ENCODE measurements around the gene EXO1. TPM values are rescaled to one million over a fixed set of nuclear protein-coding genes. Genes with fewer than 3 reads are reported as not detected.
"Not testable (repeated sequence)": the region's sequence is repeated elsewhere in the genome, so short reads cannot be mapped to it uniquely, and the experiment has no call there.

EXO1 gene
- polyA plus RNA-seq, 1 donor (not counting 4 experiments of a cell fraction or from before 2014, with no cell fraction given), result 5.4 TPM

DNA sequence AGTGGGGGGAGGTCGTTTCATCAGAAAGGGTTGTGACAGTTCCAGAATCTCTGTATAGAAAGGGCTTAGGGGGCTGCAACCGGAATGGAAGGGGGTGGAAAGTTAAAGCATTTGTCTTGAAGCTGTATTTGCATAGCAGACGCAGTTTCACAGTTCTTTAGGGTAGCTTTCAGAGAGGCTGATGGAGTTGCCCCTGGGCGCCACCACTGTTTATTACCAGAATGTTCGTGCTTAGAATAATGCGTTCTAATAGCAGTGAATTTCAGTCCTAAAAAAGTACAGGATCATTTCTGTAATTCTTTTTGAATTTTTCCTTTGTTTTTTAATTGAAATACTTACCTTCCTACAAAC is 1.3 kb downstream of the EXO1 start:
- Histone ChIP-seq H3K27me3 (ENCODE audit: control insufficient read depth, extremely low read depth, insufficient read depth, low read length) (no peaks in the 10 kb centered on the region), H3K4me1 (ENCODE audit: control insufficient read depth, extremely low read depth, insufficient read depth, low read length) (peaks cover 21% of the 10 kb centered on the region), H3K79me2 (ENCODE audit: control insufficient read depth, insufficient read depth, low read length) (peaks cover 17% of the 10 kb centered on the region), H3K27ac (ENCODE audit: control insufficient read depth, insufficient read depth, low read length) (no peak overlapping the region), H3K36me3 (ENCODE audit: control insufficient read depth in 2 of 2, extremely low read depth in 1 of 2, insufficient read depth in 2 of 2, low read length in 2 of 2) (peaks cover 0 to 6% of the 10 kb centered on the region in 2 experiments), H3K9me3 (ENCODE audit: control insufficient read depth, low read depth, low read length) (no peaks in the 10 kb centered on the region), H3K9ac (ENCODE audit: control insufficient read depth, extremely low read depth, insufficient read depth, low read length) (peak overlapping the region; percentile 89), H3K4me2 (ENCODE audit: control insufficient read depth, extremely low read depth, insufficient read depth, low read depth, low read length) (peak overlapping the region; percentile 74), H4K20me1 (ENCODE audit: control insufficient read depth, extremely low read depth, insufficient read depth, low read length) (no peaks in the 10 kb centered on the region), H3K4me3 (ENCODE audit: control insufficient read depth in 2 of 3, extremely low read depth in 1 of 3, insufficient read depth in 2 of 3, low read depth in 1 of 3, low read length in 3 of 3) (peak overlapping the region in 2 of 3 experiments; percentile 92 to 96), H2AFZ (ENCODE audit: control insufficient read depth, low read length) (no peak overlapping the region), H3K9me1 (ENCODE audit: control insufficient read depth, extremely low read depth, insufficient read depth, low read length) (no peaks in the 10 kb centered on the region)
- TF ChIP-seq, protein P1, sequence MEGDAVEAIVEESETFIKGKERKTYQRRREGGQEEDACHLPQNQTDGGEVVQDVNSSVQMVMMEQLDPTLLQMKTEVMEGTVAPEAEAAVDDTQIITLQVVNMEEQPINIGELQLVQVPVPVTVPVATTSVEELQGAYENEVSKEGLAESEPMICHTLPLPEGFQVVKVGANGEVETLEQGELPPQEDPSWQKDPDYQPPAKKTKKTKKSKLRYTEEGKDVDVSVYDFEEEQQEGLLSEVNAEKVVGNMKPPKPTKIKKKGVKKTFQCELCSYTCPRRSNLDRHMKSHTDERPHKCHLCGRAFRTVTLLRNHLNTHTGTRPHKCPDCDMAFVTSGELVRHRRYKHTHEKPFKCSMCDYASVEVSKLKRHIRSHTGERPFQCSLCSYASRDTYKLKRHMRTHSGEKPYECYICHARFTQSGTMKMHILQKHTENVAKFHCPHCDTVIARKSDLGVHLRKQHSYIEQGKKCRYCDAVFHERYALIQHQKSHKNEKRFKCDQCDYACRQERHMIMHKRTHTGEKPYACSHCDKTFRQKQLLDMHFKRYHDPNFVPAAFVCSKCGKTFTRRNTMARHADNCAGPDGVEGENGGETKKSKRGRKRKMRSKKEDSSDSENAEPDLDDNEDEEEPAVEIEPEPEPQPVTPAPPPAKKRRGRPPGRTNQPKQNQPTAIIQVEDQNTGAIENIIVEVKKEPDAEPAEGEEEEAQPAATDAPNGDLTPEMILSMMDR (optimal IDR thresholded peaks at IDR 0.05 in 1 of 3, IDR thresholded peaks at IDR 0.05 in 1 of 3, conservative IDR thresholded peaks at IDR 0.05 in 1 of 3; ENCODE audit: extremely low read depth in 1 of 3, insufficient read depth in 2 of 3, low read length in 3 of 3), result no peak
- TF ChIP-seq EZH2 (IDR thresholded peaks at IDR 0.05; ENCODE audit: low read length), result no peak
- no peak for DNase-seq (ENCODE audit: low read depth, low spot score)
- FAIRE-seq, result no peak
- dilution Hi-C loops (cut with MboI; ENCODE audit: extremely low pct_ligation_motif_present, low sequenced_read_pairs), result loop anchor here (25.0 kb wide), 1 partner anchor 237 kb away; no protein-coding TSS in a partner anchor

DNA sequence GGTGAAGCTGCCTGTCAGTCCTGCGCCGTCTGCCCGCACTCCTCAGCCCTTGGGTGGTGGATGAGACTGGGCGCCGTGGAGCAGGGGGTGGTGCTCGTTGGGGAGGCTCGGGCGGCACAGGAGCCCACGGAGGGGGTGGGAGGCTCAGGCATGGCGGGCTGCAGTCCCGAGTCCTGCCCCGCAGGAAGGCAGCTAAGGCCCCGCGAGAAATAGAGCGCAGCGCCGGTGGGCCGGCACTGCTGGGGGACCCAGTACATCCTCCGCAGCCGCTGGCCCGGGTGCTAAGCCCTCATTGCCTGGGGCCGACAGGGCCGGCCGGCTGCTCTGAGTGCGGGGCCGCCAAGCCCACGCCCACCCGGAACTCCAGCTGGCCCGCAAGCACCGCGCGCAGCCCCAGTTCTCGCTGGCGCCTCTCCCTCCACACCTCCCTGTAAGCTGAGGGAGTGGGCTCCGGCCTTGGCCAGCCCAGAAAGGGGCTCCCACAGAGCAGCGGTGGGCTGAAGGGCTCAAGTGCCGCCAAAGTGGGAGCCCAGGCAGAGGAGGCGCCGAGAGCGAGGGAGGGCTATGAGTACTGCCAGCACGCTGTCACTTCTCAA is 7.6 kb downstream of the EXO1 start:
- H3K9me3 ChIP-seq (ENCODE audit: control insufficient read depth, low read depth, low read length); H4K20me1 ChIP-seq (ENCODE audit: control insufficient read depth, extremely low read depth, insufficient read depth, low read length); H3K27me3 ChIP-seq (ENCODE audit: control insufficient read depth, extremely low read depth, insufficient read depth, low read length); H3K4me1 ChIP-seq (ENCODE audit: control insufficient read depth, extremely low read depth, insufficient read depth, low read length); H3K27ac ChIP-seq (ENCODE audit: control insufficient read depth, insufficient read depth, low read length); dilution Hi-C loops (cut with MboI; ENCODE audit: extremely low pct_ligation_motif_present, low sequenced_read_pairs); DNase-seq (ENCODE audit: low read depth, low spot score); FAIRE-seq; H3K36me3 ChIP-seq (ENCODE audit: control insufficient read depth in 2 of 2, extremely low read depth in 1 of 2, insufficient read depth in 2 of 2, low read length in 2 of 2); H3K79me2 ChIP-seq (ENCODE audit: control insufficient read depth, insufficient read depth, low read length); H3K4me2 ChIP-seq (ENCODE audit: control insufficient read depth, extremely low read depth, insufficient read depth, low read depth, low read length); H3K4me3 ChIP-seq (ENCODE audit: control insufficient read depth in 2 of 3, extremely low read depth in 1 of 3, insufficient read depth in 2 of 3, low read depth in 1 of 3, low read length in 3 of 3); H3K9ac ChIP-seq (ENCODE audit: control insufficient read depth, extremely low read depth, insufficient read depth, low read length); H3K9me1 ChIP-seq (ENCODE audit: control insufficient read depth, extremely low read depth, insufficient read depth, low read length); H2AFZ ChIP-seq (ENCODE audit: control insufficient read depth, low read length): not testable (repeated sequence)

DNA sequence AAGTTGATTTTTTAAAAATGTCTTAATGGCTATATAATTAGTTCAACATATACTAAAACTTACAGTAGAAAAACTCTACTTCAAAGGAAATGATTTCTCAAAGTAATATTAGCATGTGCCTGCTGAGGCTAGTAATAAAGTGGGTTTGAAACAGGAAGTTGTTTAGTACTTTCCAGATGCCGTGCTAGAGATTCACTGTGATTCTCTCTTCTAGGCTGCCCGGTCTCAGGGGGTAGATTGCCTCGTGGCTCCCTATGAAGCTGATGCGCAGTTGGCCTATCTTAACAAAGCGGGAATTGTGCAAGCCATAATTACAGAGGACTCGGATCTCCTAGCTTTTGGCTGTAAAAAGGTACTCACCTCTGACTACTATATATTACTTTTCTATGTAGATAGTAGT is 9.1 kb downstream of the EXO1 start:
- Histone ChIP-seq H3K9me1 (ENCODE audit: control insufficient read depth, extremely low read depth, insufficient read depth, low read length) (no peaks in the 10 kb centered on the region), H3K9ac (ENCODE audit: control insufficient read depth, extremely low read depth, insufficient read depth, low read length) (no peak overlapping the region), H3K4me3 (ENCODE audit: control insufficient read depth in 2 of 3, extremely low read depth in 1 of 3, insufficient read depth in 2 of 3, low read depth in 1 of 3, low read length in 3 of 3) (no peak overlapping the region), H3K36me3 (ENCODE audit: control insufficient read depth in 2 of 2, extremely low read depth in 1 of 2, insufficient read depth in 2 of 2, low read length in 2 of 2) (peaks cover 0 to 3% of the 10 kb centered on the region in 2 experiments), H3K27ac (ENCODE audit: control insufficient read depth, insufficient read depth, low read length) (no peak overlapping the region), H3K4me1 (ENCODE audit: control insufficient read depth, extremely low read depth, insufficient read depth, low read length) (no peaks in the 10 kb centered on the region), H3K9me3 (ENCODE audit: control insufficient read depth, low read depth, low read length) (no peaks in the 10 kb centered on the region), H3K79me2 (ENCODE audit: control insufficient read depth, insufficient read depth, low read length) (no peaks in the 10 kb centered on the region), H2AFZ (ENCODE audit: control insufficient read depth, low read length) (no peak overlapping the region), H4K20me1 (ENCODE audit: control insufficient read depth, extremely low read depth, insufficient read depth, low read length) (no peaks in the 10 kb centered on the region), H3K27me3 (ENCODE audit: control insufficient read depth, extremely low read depth, insufficient read depth, low read length) (no peaks in the 10 kb centered on the region), H3K4me2 (ENCODE audit: control insufficient read depth, extremely low read depth, insufficient read depth, low read depth, low read length) (no peak overlapping the region)
- DNase-seq (ENCODE audit: low read depth, low spot score), result no peak
- no peak for FAIRE-seq
- dilution Hi-C loops (cut with MboI; ENCODE audit: extremely low pct_ligation_motif_present, low sequenced_read_pairs), result no loop called here
- TF ChIP-seq, protein P1 (optimal IDR thresholded peaks at IDR 0.05 in 1 of 3, IDR thresholded peaks at IDR 0.05 in 1 of 3, conservative IDR thresholded peaks at IDR 0.05 in 1 of 3; ENCODE audit: extremely low read depth in 1 of 3, insufficient read depth in 2 of 3, low read length in 3 of 3), result no peak
- TF ChIP-seq EZH2 (IDR thresholded peaks at IDR 0.05; ENCODE audit: low read length), result no peak

Measured in keratinocyte (primary cell).